DOHH2 (cell line): ENCODE data around the gene FKBP2.

Experiments used
- H3F3A ChIP-seq: fragments of 200-600 bp; sonication (generic), shearing (Covaris generic); 2 replicates; pipeline ENCODE4 v1.6.0; 2016; ENCODE audit warnings: antibody characterized with exemption, mild to moderate bottlenecking; ENCODE audit not compliant: control insufficient read depth, insufficient read depth
- H3K27ac ChIP-seq: fragments of 200-600 bp; sonication (generic); 2 replicates; pipeline ENCODE4 v1.5.1; 2014; ENCODE audit warnings: low read depth, mild to moderate bottlenecking, low read length, moderate library complexity
- H3K27me3 ChIP-seq: fragments of 200-600 bp; sonication (generic); 2 replicates; pipeline ENCODE4 v1.6.1; 2014; ENCODE audit warnings: mild to moderate bottlenecking, low read length, mixed read lengths; ENCODE audit not compliant: control insufficient read depth
- H3K36me3 ChIP-seq: fragments of 200-600 bp; sonication (generic); 2 replicates; pipeline ENCODE4 v1.6.1; 2014; ENCODE audit warnings: mild to moderate bottlenecking, low read length, moderate library complexity, mixed read lengths; ENCODE audit not compliant: control insufficient read depth
- H3K4me1 ChIP-seq: fragments of 200-600 bp; sonication (generic); 2 replicates; pipeline ENCODE4 v1.6.1; 2014; ENCODE audit warnings: mild to moderate bottlenecking, low read length, mixed read lengths; ENCODE audit not compliant: control insufficient read depth
- H3K4me2 ChIP-seq: fragments of 200-600 bp; sonication (generic); 2 replicates; pipeline ENCODE4 v1.6.0; 2014; ENCODE audit warnings: mild to moderate bottlenecking, low read length, moderate library complexity
- H3K4me3 ChIP-seq: fragments of 200-600 bp; sonication (generic); 2 replicates; pipeline ENCODE4 v1.5.1; 2014; ENCODE audit warnings: mild to moderate bottlenecking, low read length, mixed read lengths
- H3K79me2 ChIP-seq: fragments of 200-600 bp; sonication (generic); 2 replicates; pipeline ENCODE4 v1.6.1; 2014; ENCODE audit warnings: mild to moderate bottlenecking, low read length, mixed read lengths; ENCODE audit not compliant: control insufficient read depth
- H3K9me2 ChIP-seq: fragments of 200-600 bp; sonication (generic); replicated peaks from 2 replicates; pipeline ENCODE4 v1.6.1; 2014; ENCODE audit warnings: mild to moderate bottlenecking, low read length, mixed read lengths; ENCODE audit not compliant: control insufficient read depth
- H3K9me3 ChIP-seq: fragments of 200-600 bp; sonication (generic); 2 replicates; pipeline ENCODE4 v1.6.1; 2014; ENCODE audit warnings: antibody characterized with exemption, low read length, mixed read lengths; ENCODE audit not compliant: control insufficient read depth, insufficient read depth
- H4K20me1 ChIP-seq: fragments of 200-600 bp; sonication (generic); 2 replicates; pipeline ENCODE4 v1.6.0; 2014; ENCODE audit warnings: low read depth, mild to moderate bottlenecking, antibody characterized with exemption, low read length, moderate library complexity; ENCODE audit not compliant: control insufficient read depth, insufficient read depth
- EZH2phosphoT487 ChIP-seq: fragments of 200-600 bp; sonication (generic); IDR thresholded peaks from 2 replicates; pipeline ENCODE4 v1.6.1; 2017; ENCODE audit warnings: borderline replicate concordance, mild to moderate bottlenecking, antibody characterized with exemption, low read length, moderate library complexity, mixed read lengths
- TF ChIP-seq, protein P1 (sequence below): fragments of 200-600 bp; sonication (generic); IDR thresholded peaks from one replicate; pipeline ENCODE4 v1.5.1; 2014; ENCODE audit warnings: antibody characterized with exemption, mild to moderate bottlenecking, low read depth, low read length; ENCODE audit not compliant: poor library complexity, severe bottlenecking

The FKBP2 gene

DNA sequence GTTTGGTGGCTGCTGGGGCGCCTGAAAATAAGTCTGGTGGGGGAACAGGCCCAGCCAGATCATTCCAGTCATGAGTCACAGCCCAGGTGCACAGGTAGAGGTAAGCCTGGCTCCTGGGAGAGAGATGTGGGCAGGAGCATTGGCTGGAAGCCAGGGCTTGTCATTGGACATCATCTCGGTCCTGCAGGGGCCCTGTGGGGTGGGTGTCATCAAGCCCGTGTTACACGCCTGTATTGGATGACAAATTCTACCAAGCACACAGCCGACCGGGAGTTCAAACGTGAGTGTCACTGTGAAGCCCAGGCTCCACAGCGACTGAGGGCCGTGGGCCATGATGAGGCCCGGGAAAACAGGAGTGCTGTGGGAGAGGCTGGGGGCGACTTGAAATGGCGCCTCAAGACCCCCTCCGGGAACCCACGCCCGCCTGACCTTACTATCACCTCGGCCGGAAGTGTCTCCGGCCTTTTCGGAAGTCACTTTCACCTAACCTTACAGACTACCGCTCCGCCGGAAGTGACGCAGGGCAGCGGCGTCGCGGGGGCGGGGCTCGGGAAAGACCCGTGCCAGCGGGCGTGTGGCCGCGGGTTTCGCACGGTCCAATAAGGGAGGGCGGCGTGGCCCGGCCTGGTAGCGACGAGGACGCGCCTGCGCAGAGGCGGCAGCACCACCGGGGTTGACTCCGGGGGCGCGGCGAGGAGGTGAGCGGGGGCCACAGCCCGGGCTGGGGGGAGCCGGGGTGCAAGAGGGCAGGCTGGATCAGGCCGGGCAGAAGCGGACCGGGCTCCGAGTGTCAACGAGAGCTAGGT, at the start of gene FKBP2:
Gene FKBP2, plus strand, starts transcription at position 661 of the 806 bp plus-strand sequence. CDS start 1,293 bp downstream, outside the sequence.
- Histone ChIP-seq H4K20me1 (no peaks in the 10 kb centered on the region; the same call in 1 of the 2 replicates), H3K9me2 (no peaks in the 10 kb centered on the region), H3K4me2 (peak within 1 kb of the TSS; percentile 92), H3K4me1 (peaks cover 76% of the 10 kb centered on the region), H3K9me3 (no peaks in the 10 kb centered on the region), H3K27ac (peak within 1 kb of the TSS; percentile 97), H3F3A (peaks cover 44% of the 10 kb centered on the region), H3K36me3 (peaks cover 74% of the 10 kb centered on the region), H3K79me2 (peaks cover 46% of the 10 kb centered on the region), H3K4me3 (peak within 1 kb of the TSS; percentile 99), H3K27me3 (no peaks in the 10 kb centered on the region)
- no peak for TF ChIP-seq EZH2phosphoT487
- TF ChIP-seq, protein P1, sequence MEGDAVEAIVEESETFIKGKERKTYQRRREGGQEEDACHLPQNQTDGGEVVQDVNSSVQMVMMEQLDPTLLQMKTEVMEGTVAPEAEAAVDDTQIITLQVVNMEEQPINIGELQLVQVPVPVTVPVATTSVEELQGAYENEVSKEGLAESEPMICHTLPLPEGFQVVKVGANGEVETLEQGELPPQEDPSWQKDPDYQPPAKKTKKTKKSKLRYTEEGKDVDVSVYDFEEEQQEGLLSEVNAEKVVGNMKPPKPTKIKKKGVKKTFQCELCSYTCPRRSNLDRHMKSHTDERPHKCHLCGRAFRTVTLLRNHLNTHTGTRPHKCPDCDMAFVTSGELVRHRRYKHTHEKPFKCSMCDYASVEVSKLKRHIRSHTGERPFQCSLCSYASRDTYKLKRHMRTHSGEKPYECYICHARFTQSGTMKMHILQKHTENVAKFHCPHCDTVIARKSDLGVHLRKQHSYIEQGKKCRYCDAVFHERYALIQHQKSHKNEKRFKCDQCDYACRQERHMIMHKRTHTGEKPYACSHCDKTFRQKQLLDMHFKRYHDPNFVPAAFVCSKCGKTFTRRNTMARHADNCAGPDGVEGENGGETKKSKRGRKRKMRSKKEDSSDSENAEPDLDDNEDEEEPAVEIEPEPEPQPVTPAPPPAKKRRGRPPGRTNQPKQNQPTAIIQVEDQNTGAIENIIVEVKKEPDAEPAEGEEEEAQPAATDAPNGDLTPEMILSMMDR = no peak

DNA sequence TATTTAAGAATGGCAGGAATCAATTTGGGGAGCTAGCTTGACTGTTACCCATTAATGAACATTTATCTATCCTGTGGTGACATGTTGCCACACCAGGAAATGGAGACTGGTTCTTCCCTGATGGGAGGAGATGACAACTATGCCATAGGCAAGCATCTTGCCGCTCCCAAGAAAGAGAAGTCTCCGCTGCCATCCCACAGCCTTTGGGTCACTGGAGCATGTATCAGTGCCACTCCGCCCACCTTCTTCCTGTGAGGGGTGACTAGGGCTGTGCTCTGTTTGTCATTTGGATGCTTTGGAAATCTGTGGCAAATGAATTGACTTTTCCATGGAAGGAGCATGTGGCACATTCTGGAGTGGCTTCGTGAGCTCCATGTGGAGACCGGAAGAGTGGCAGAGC, 48.5 kb upstream of the FKBP2 start:
- H3K9me3 ChIP-seq = no peaks in the 10 kb centered on the region
- no peaks in the 10 kb centered on the region for H3K27me3 ChIP-seq
- no peaks in the 10 kb centered on the region for H3K9me2 ChIP-seq
- peaks cover 75% of the 10 kb centered on the region for H3K36me3 ChIP-seq
- TF ChIP-seq, protein P1 = no peak
- no peak for TF ChIP-seq EZH2phosphoT487
- no peaks in the 10 kb centered on the region for H3F3A ChIP-seq
- no peak overlapping the region for H3K4me3 ChIP-seq
- H3K4me2 ChIP-seq = no peak overlapping the region
- H4K20me1 ChIP-seq = peaks cover 15% of the 10 kb centered on the region; the same call in 1 of the 2 replicates
- H3K4me1 ChIP-seq = peaks cover 6% of the 10 kb centered on the region
- no peak overlapping the region for H3K27ac ChIP-seq
- H3K79me2 ChIP-seq = peaks cover 16% of the 10 kb centered on the region

GRCh38 chr11:64196626-64197025, 44.3 kb upstream of the FKBP2 start:
- H3K4me2 ChIP-seq = no peak overlapping the region
- no peaks in the 10 kb centered on the region for H4K20me1 ChIP-seq
- no peaks in the 10 kb centered on the region for H3K9me2 ChIP-seq
- H3K36me3 ChIP-seq = peaks cover 89% of the 10 kb centered on the region
- H3K79me2 ChIP-seq = peaks cover 18% of the 10 kb centered on the region
- TF ChIP-seq, protein P1 = no peak
- no peak for TF ChIP-seq EZH2phosphoT487
- peaks cover 5% of the 10 kb centered on the region; the same call in 1 of the 2 replicates for H3F3A ChIP-seq
- no peaks in the 10 kb centered on the region for H3K4me1 ChIP-seq
- H3K4me3 ChIP-seq = no peak overlapping the region
- H3K27ac ChIP-seq = no peak overlapping the region
- H3K27me3 ChIP-seq = no peaks in the 10 kb centered on the region
- H3K9me3 ChIP-seq = no peaks in the 10 kb centered on the region
